Fibroblast of skin of back (primary cell): ENCODE data around the gene DISC1.
"Not testable (repeated sequence)": the region's sequence is repeated elsewhere in the genome, so short reads cannot be mapped to it uniquely, and the experiment has no call there.

Experiments
- DNase-seq: peaks from one replicate; pipeline ENCODE4 v3.0.0-alpha.2; 2013

The DISC1 gene

GRCh38 chr1:231936983-231937775 is 310.6 kb downstream of the DISC1 start:
- no peak for DNase-seq

- DNase-seq = no peak
Measured at GRCh38 chr1:231938211-231938610, 311.6 kb downstream of the DISC1 start.

- no peak for DNase-seq
Measured at GRCh38 chr1:231938711-231939110, 312.1 kb downstream of the DISC1 start.

- DNase-seq = no peak
Measured at GRCh38 chr1:231939118-231939517, 312.5 kb downstream of the DISC1 start.

- DNase-seq = no peak
Measured at GRCh38 chr1:231940116-231940515, 313.5 kb downstream of the DISC1 start.

GRCh38 chr1:231940701-231941100 is 314.1 kb downstream of the DISC1 start:
- peak; percentile 37 for DNase-seq

GRCh38 chr1:231943084-231943483 is 316.5 kb downstream of the DISC1 start:
- no peak for DNase-seq

GRCh38 chr1:231948102-231948501 is 321.5 kb downstream of the DISC1 start:
- DNase-seq = not testable (repeated sequence)

- no peak for DNase-seq
Measured at GRCh38 chr1:231949277-231950091, 322.9 kb downstream of the DISC1 start.

- DNase-seq = no peak
Measured at GRCh38 chr1:231950331-231951128, 323.9 kb downstream of the DISC1 start.

- DNase-seq = peak; percentile 87
Measured at GRCh38 chr1:231951374-231951773, 324.8 kb downstream of the DISC1 start.

GRCh38 chr1:231952154-231952553 is 325.6 kb downstream of the DISC1 start:
- no peak for DNase-seq

- no peak for DNase-seq
Measured at GRCh38 chr1:231953660-231954059, 327.1 kb downstream of the DISC1 start.

GRCh38 chr1:231954751-231955150 is 328.2 kb downstream of the DISC1 start:
- DNase-seq = no peak

GRCh38 chr1:231957359-231957758 is 330.8 kb downstream of the DISC1 start:
- DNase-seq = no peak

GRCh38 chr1:231958448-231958847 is 331.9 kb downstream of the DISC1 start:
- DNase-seq = peak; percentile 41

- DNase-seq = peak; percentile 68
Measured at GRCh38 chr1:231959225-231959884, 332.8 kb downstream of the DISC1 start.

GRCh38 chr1:231961801-231962200 is 335.2 kb downstream of the DISC1 start:
- peak; percentile 56 for DNase-seq

- no peak for DNase-seq
Measured at GRCh38 chr1:231962636-231963035, 336.0 kb downstream of the DISC1 start.

- DNase-seq = no peak
Measured at GRCh38 chr1:231964241-231964640, 337.7 kb downstream of the DISC1 start.

- DNase-seq = no peak
Measured at GRCh38 chr1:231964961-231965360, 338.4 kb downstream of the DISC1 start.

- no peak for DNase-seq
Measured at GRCh38 chr1:231965615-231966014, 339.0 kb downstream of the DISC1 start.
